HEK293T (cell line): Measurements from ENCODE around the gene S100A8.

Source experiments
- BHLHE40 ChIP-seq: fragments of 450-650 bp; IDR thresholded peaks from 2 replicates; pipeline ENCODE4 v1.6.1; 2016; ENCODE audit warnings: mild to moderate bottlenecking, moderate library complexity, borderline replicate concordance
- CTBP1 ChIP-seq: fragments of 450-650 bp; IDR thresholded peaks from 2 replicates; pipeline ENCODE4 v1.6.1; 2016; ENCODE audit warnings: borderline replicate concordance
- FOXM1 ChIP-seq: fragments of 450-650 bp; IDR thresholded peaks from 2 replicates; pipeline ENCODE4 v1.6.1; 2017; ENCODE audit warnings: mild to moderate bottlenecking, borderline replicate concordance
- L3MBTL2 ChIP-seq: fragments of 450-650 bp; conservative IDR thresholded peaks from 2 replicates; pipeline ENCODE4 v1.6.1; 2016; ENCODE audit warnings: mild to moderate bottlenecking

GRCh38 chr1:153353226-153353947, 37.5 kb downstream of the S100A8 start:
- no peak for TF ChIP-seq L3MBTL2
- no peak for TF ChIP-seq BHLHE40
- no peak for TF ChIP-seq CTBP1
- no peak for TF ChIP-seq FOXM1
